ENCODE data around the gene PCDHA6.

DNA sequence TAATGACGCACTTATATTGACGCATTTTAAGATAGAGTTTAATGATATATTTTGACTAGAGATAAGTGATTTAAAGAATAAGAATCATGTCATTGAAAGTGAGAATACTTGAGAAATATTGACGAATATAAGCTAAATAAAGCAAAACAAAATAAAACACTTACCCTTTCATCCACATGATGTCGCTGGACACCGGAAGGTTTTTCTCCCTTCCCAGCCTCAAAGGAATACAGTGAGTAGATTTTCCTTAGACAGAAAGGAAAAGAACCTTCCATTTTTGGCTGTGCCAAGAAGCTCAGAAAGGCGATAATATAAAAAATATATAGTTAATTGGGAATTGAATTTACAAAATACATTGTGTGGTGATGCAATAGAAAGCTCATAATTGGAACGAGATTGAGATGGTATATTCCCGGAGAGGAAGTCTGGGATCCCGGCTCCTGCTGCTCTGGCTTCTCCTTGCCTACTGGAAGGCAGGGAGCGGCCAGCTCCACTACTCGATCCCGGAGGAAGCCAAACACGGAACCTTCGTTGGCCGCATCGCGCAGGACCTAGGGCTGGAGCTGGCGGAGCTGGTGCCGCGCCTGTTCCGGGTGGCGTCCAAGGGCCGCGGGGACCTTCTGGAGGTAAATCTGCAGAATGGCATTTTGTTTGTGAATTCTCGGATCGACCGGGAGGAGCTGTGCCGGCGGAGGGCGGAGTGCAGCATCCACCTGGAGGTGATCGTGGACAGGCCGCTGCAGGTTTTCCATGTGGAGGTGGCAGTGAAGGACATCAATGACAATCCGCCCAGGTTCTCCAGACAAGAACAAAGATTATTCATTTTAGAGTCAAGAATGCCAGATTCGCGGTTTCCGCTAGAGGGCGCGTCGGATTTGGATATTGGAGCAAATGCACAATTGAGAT lies 6.1 kb upstream of the PCDHA6 start, which contains the start of gene PCDHA5:
- TF ChIP-seq, protein P1, sequence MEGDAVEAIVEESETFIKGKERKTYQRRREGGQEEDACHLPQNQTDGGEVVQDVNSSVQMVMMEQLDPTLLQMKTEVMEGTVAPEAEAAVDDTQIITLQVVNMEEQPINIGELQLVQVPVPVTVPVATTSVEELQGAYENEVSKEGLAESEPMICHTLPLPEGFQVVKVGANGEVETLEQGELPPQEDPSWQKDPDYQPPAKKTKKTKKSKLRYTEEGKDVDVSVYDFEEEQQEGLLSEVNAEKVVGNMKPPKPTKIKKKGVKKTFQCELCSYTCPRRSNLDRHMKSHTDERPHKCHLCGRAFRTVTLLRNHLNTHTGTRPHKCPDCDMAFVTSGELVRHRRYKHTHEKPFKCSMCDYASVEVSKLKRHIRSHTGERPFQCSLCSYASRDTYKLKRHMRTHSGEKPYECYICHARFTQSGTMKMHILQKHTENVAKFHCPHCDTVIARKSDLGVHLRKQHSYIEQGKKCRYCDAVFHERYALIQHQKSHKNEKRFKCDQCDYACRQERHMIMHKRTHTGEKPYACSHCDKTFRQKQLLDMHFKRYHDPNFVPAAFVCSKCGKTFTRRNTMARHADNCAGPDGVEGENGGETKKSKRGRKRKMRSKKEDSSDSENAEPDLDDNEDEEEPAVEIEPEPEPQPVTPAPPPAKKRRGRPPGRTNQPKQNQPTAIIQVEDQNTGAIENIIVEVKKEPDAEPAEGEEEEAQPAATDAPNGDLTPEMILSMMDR (IDR thresholded peaks at IDR 0.05): peak in 2 of 5 experiments; percentile 15 to 26
- no peak for TF ChIP-seq EP300 (IDR thresholded peaks at IDR 0.05)

Data from tibial nerve (tissue), 4 donors.